Measurements from ENCODE around the gene EPS8L2. TPM values are rescaled to one million over a fixed set of nuclear protein-coding genes. Genes with fewer than 3 reads are reported as not detected.
A peak's percentile ranks its signal among the peaks of the same experiment; 100 is the strongest.
"Not testable (repeated sequence)": the region's sequence is repeated elsewhere in the genome, so short reads cannot be mapped to it uniquely, and the experiment has no call there.

EPS8L2 gene
- total and polyA plus RNA-seq, 2 of the 13 experiments (the other 11 are each of a cell fraction or from before 2014, with no cell fraction given) = 89.3 to 416 TPM

GRCh38 chr11:733072-733471 lies 27.0 kb downstream of the EPS8L2 start:
- no peak overlapping the region; a peak in 1 of 6 replicates for H3K4me3 ChIP-seq (replicated peaks in 1 of 3; ENCODE audit: insufficient read depth in 1 of 3, low read depth in 2 of 3, low read length in 3 of 3)
- ATAC-seq (peak; percentile 1; the same call in 1 of the 3 replicates), DNase-seq (ENCODE audit: low spot score) (no peak), FAIRE-seq (no peak)
- ChIA-PET POLR2A (interaction anchor here (1.6 to 8.6 kb wide), 2 partner anchors 26 to 36 kb away, joined by 6 to 61 read pairs; partner anchors contain the start of genes DEAF1, EPS8L2 and TMEM80), CTCF (ENCODE audit: low intra/inter-chr PET ratio, low total read pairs) (no interaction called here)
- no peak overlapping the region for H2AFZ ChIP-seq (ENCODE audit: low read length)
- H3K79me2 ChIP-seq (ENCODE audit: insufficient read depth, low read length) = no peaks in the 10 kb centered on the region
- no peaks in the 10 kb centered on the region for H3K36me3 ChIP-seq (replicated peaks in 1 of 2; ENCODE audit: control insufficient read depth in 1 of 2, insufficient read depth in 2 of 2, low read length in 2 of 2)
- H3K9me3 ChIP-seq (ENCODE audit: low read length) = no peaks in the 10 kb centered on the region
- no peak overlapping the region for H3K27ac ChIP-seq (ENCODE audit: extremely low read length, insufficient read depth, low read length)
- H3K9ac ChIP-seq (ENCODE audit: insufficient read depth, low read depth, low read length) = no peak overlapping the region
- TF ChIP-seq THAP8 (CRISPR knock-in tag; IDR thresholded peaks at IDR 0.05; ENCODE audit: borderline replicate concordance) (no peak), MEF2D (CRISPR knock-in tag; IDR thresholded peaks at IDR 0.05) (no peak), TEAD2 (CRISPR knock-in tag; IDR thresholded peaks at IDR 0.05) (no peak)
- in situ Hi-C loops (cut with HindIII; ENCODE audit: extremely low pct_ligation_motif_present, low pct_unique_long_range_greater_than_20kb) = no loop called here
- H3K4me1 ChIP-seq (ENCODE audit: insufficient read depth, low read length) = peaks cover 55% of the 10 kb centered on the region
- 42% methylated on average over 14 of the region's 20 CpGs for WGBS (ENCODE audit: low lambda C conversion rate)
- no peaks in the 10 kb centered on the region for H4K20me1 ChIP-seq (ENCODE audit: insufficient read depth, low read length)
- intact Hi-C loops (cut with micrococcal nuclease; ENCODE audit: unreplicated experiment) = no loop called here
- peak overlapping the region; percentile 45 for H3K4me2 ChIP-seq (ENCODE audit: low read depth, low read length)
- peaks cover 3 to 13% of the 10 kb centered on the region in 2 experiments for H3K27me3 ChIP-seq (ENCODE audit: control insufficient read depth in 1 of 2, insufficient read depth in 2 of 2, low read length in 2 of 2)
- BruUV-seq (replicated peaks) = no TSS peak

- FAIRE-seq; ATAC-seq; in situ Hi-C loops (cut with HindIII; ENCODE audit: extremely low pct_ligation_motif_present, low pct_unique_long_range_greater_than_20kb); CTCF ChIA-PET (ENCODE audit: low intra/inter-chr PET ratio, low total read pairs); H3K9ac ChIP-seq (ENCODE audit: insufficient read depth, low read depth, low read length); H3K27ac ChIP-seq (ENCODE audit: extremely low read length, insufficient read depth, low read length); H3K4me2 ChIP-seq (ENCODE audit: low read depth, low read length); DNase-seq (ENCODE audit: low spot score); POLR2A ChIA-PET; H3K9me3 ChIP-seq (ENCODE audit: low read length); intact Hi-C loops (cut with micrococcal nuclease; ENCODE audit: unreplicated experiment); BruUV-seq (replicated peaks); H3K4me3 ChIP-seq (replicated peaks in 1 of 3; ENCODE audit: insufficient read depth in 1 of 3, low read depth in 2 of 3, low read length in 3 of 3); H4K20me1 ChIP-seq (ENCODE audit: insufficient read depth, low read length); H3K79me2 ChIP-seq (ENCODE audit: insufficient read depth, low read length); H3K36me3 ChIP-seq (replicated peaks in 1 of 2; ENCODE audit: control insufficient read depth in 1 of 2, insufficient read depth in 2 of 2, low read length in 2 of 2); H2AFZ ChIP-seq (ENCODE audit: low read length): not testable (repeated sequence)
- peaks cover 3 to 17% of the 10 kb centered on the region in 2 experiments for H3K27me3 ChIP-seq (ENCODE audit: control insufficient read depth in 1 of 2, insufficient read depth in 2 of 2, low read length in 2 of 2)
- peaks cover 44% of the 10 kb centered on the region for H3K4me1 ChIP-seq (ENCODE audit: insufficient read depth, low read length)
- WGBS (ENCODE audit: low lambda C conversion rate) = 80% methylated on average over 3 of the region's 26 CpGs
These were observed 28.5 kb downstream of the EPS8L2 start for GRCh38 chr11:734541-734940.

Measured in HepG2 (cell line).